Measurements from ENCODE around the gene DOCK2.

Gene DOCK2

GRCh38 chr5:169906745-169907649 lies 269.9 kb downstream of the DOCK2 start:
- Histone ChIP-seq H3K79me2 (ENCODE audit: control insufficient read depth, low read length) (no peaks in the 10 kb centered on the region), H3K27ac (ENCODE audit: low read depth, low read length) (no peak overlapping the region), H3K36me3 (ENCODE audit: control insufficient read depth, low read length) (no peaks in the 10 kb centered on the region), H3K9me2 (replicated peaks; ENCODE audit: control insufficient read depth, low read length) (no peaks in the 10 kb centered on the region), H3K4me1 (ENCODE audit: control insufficient read depth, low read length) (no peaks in the 10 kb centered on the region), H3F3A (ENCODE audit: control insufficient read depth, insufficient read depth) (no peaks in the 10 kb centered on the region), H3K9me3 (ENCODE audit: control insufficient read depth, insufficient read depth, low read length) (no peaks in the 10 kb centered on the region), H4K20me1 (ENCODE audit: control insufficient read depth, insufficient read depth, low read depth, low read length) (no peaks in the 10 kb centered on the region), H3K27me3 (ENCODE audit: control insufficient read depth, low read length) (no peaks in the 10 kb centered on the region), H3K4me3 (ENCODE audit: low read length) (no peak overlapping the region), H3K4me2 (ENCODE audit: low read length) (no peak overlapping the region)
- no peak for TF ChIP-seq EZH2phosphoT487 (IDR thresholded peaks at IDR 0.05; ENCODE audit: borderline replicate concordance, low read length)
- TF ChIP-seq CTCF (IDR thresholded peaks at IDR 0.05; ENCODE audit: low read depth, low read length, poor library complexity, severe bottlenecking), result no peak

GRCh38 chr5:169908864-169909263 lies 271.8 kb downstream of the DOCK2 start:
- no peak overlapping the region for H3K27ac ChIP-seq (ENCODE audit: low read depth, low read length)
- no peaks in the 10 kb centered on the region for H3K79me2 ChIP-seq (ENCODE audit: control insufficient read depth, low read length)
- no peaks in the 10 kb centered on the region for H4K20me1 ChIP-seq (ENCODE audit: control insufficient read depth, insufficient read depth, low read depth, low read length)
- TF ChIP-seq CTCF (IDR thresholded peaks at IDR 0.05; ENCODE audit: low read depth, low read length, poor library complexity, severe bottlenecking) (no peak), EZH2phosphoT487 (IDR thresholded peaks at IDR 0.05; ENCODE audit: borderline replicate concordance, low read length) (no peak)
- H3K4me2 ChIP-seq (ENCODE audit: low read length), result no peak overlapping the region
- H3K9me3 ChIP-seq (ENCODE audit: control insufficient read depth, insufficient read depth, low read length), result no peaks in the 10 kb centered on the region
- no peak overlapping the region for H3K4me3 ChIP-seq (ENCODE audit: low read length)
- no peaks in the 10 kb centered on the region for H3K36me3 ChIP-seq (ENCODE audit: control insufficient read depth, low read length)
- no peaks in the 10 kb centered on the region for H3K4me1 ChIP-seq (ENCODE audit: control insufficient read depth, low read length)
- H3F3A ChIP-seq (ENCODE audit: control insufficient read depth, insufficient read depth), result no peaks in the 10 kb centered on the region
- H3K27me3 ChIP-seq (ENCODE audit: control insufficient read depth, low read length), result no peaks in the 10 kb centered on the region
- H3K9me2 ChIP-seq (replicated peaks; ENCODE audit: control insufficient read depth, low read length), result no peaks in the 10 kb centered on the region

- no peaks in the 10 kb centered on the region for H3F3A ChIP-seq (ENCODE audit: control insufficient read depth, insufficient read depth)
- no peaks in the 10 kb centered on the region for H3K79me2 ChIP-seq (ENCODE audit: control insufficient read depth, low read length)
These were observed 272.9 kb downstream of the DOCK2 start for GRCh38 chr5:169909945-169910344.

More at GRCh38 chr5:169909945-169910344, 272.9 kb downstream of the DOCK2 start:
- H3K4me3 ChIP-seq (ENCODE audit: low read length), result no peak overlapping the region
- TF ChIP-seq CTCF (IDR thresholded peaks at IDR 0.05; ENCODE audit: low read depth, low read length, poor library complexity, severe bottlenecking) (no peak), EZH2phosphoT487 (IDR thresholded peaks at IDR 0.05; ENCODE audit: borderline replicate concordance, low read length) (no peak)
- no peaks in the 10 kb centered on the region for H3K27me3 ChIP-seq (ENCODE audit: control insufficient read depth, low read length)
- H3K36me3 ChIP-seq (ENCODE audit: control insufficient read depth, low read length), result no peaks in the 10 kb centered on the region
- no peaks in the 10 kb centered on the region for H3K9me3 ChIP-seq (ENCODE audit: control insufficient read depth, insufficient read depth, low read length)
- H3K27ac ChIP-seq (ENCODE audit: low read depth, low read length), result no peak overlapping the region
- no peaks in the 10 kb centered on the region for H3K9me2 ChIP-seq (replicated peaks; ENCODE audit: control insufficient read depth, low read length)
- no peak overlapping the region for H3K4me2 ChIP-seq (ENCODE audit: low read length)
- H4K20me1 ChIP-seq (ENCODE audit: control insufficient read depth, insufficient read depth, low read depth, low read length), result no peaks in the 10 kb centered on the region
- no peaks in the 10 kb centered on the region for H3K4me1 ChIP-seq (ENCODE audit: control insufficient read depth, low read length)

Measured in DOHH2 (cell line).